Measurements from ENCODE around the gene GMDS.

- TF ChIP-seq CTCF (conservative IDR thresholded peaks at IDR 0.05; ENCODE audit: low read depth in 2 of 2) = no peak
- TF ChIP-seq EZH2phosphoT487 (IDR thresholded peaks at IDR 0.05; ENCODE audit: unreplicated experiment) = no peak
- TF ChIP-seq EZH2 (IDR thresholded peaks at IDR 0.05; ENCODE audit: low read depth, unreplicated experiment) = no peak
- TF ChIP-seq NANOG (IDR thresholded peaks at IDR 0.05; ENCODE audit: borderline replicate concordance) = no peak
- no peak for TF ChIP-seq POLR2AphosphoS5 (IDR thresholded peaks at IDR 0.05; ENCODE audit: low read depth)
- no peak for TF ChIP-seq ETS1 (IDR thresholded peaks at IDR 0.05)
- no peak for TF ChIP-seq ZNF114 (CRISPR knock-in tag; IDR thresholded peaks at IDR 0.05)
- TF ChIP-seq JUNB (IDR thresholded peaks at IDR 0.05; ENCODE audit: unreplicated experiment) = no peak
- no peak for TF ChIP-seq REST (IDR thresholded peaks at IDR 0.05; ENCODE audit: unreplicated experiment)
- no peak for TF ChIP-seq CREB1 (CRISPR knock-in tag; IDR thresholded peaks at IDR 0.05; ENCODE audit: low read depth)
These were observed 923 bp downstream of the GMDS start for GRCh38 chr6:2244261-2245102.
